Measurements from ENCODE around the gene CNGA3. TPM values are rescaled to one million over a fixed set of nuclear protein-coding genes. Genes with fewer than 3 reads are reported as not detected.

Gene CNGA3
- total RNA-seq, 1 experiment from 2014 or later = not detected

GRCh38 chr2:98367721-98368120 is 21.5 kb downstream of the CNGA3 start:
- no peak overlapping the region for H3K4ac ChIP-seq (ENCODE audit: low read depth, low read length)
- H2BK120ac ChIP-seq (ENCODE audit: low read depth, low read length, poor library complexity, severe bottlenecking) = no peak overlapping the region
- H3K4me1 ChIP-seq (ENCODE audit: insufficient read depth, low read length) = no peaks in the 10 kb centered on the region
- H3K9ac ChIP-seq (ENCODE audit: extremely low read depth, insufficient read length, low read length) = no peak overlapping the region
- no peak overlapping the region for H2AFZ ChIP-seq (ENCODE audit: low read length)
- Mint-ChIP-seq H3K4me3 (no peak overlapping the region), H3K36me3 (ENCODE audit: insufficient read depth in 1 of 3, low read depth in 3 of 3) (0 out of 7 replicates have a peak, but pooled peaks cover 0 to 5% (median 2%) of the 10 kb centered on the region in 3 experiments), H3K27ac (no peak overlapping the region), H3K9me3 (peaks cover 6 to 11% of the 10 kb centered on the region in 2 experiments; a peak in 4 of 5 replicates), H3K4me1 (no peaks in the 10 kb centered on the region), H3K27me3 (ENCODE audit: low read depth) (peaks cover 15% of the 10 kb centered on the region)
- H3K56ac ChIP-seq (ENCODE audit: insufficient read length, low read depth, low read length) = no peak overlapping the region
- no peaks in the 10 kb centered on the region for H3K79me1 ChIP-seq (ENCODE audit: insufficient read depth, low read depth, low read length, poor library complexity, severe bottlenecking)
- H4K20me1 ChIP-seq (ENCODE audit: control insufficient read depth, insufficient read depth, insufficient read length) = no peaks in the 10 kb centered on the region
- H4K91ac ChIP-seq (ENCODE audit: insufficient read length, low read depth, low read length) = no peak overlapping the region
- H2BK5ac ChIP-seq (ENCODE audit: insufficient read length, low read length) = no peak overlapping the region
- H3K23ac ChIP-seq (ENCODE audit: insufficient read length, low read depth, low read length) = no peak overlapping the region
- H4K5ac ChIP-seq (ENCODE audit: insufficient read length, low read depth, low read length) = no peak overlapping the region
- no peak overlapping the region for H2BK15ac ChIP-seq (ENCODE audit: low read depth, low read length)
- no CpG with 5 or more reads among the region's 1 CpG for WGBS (ENCODE audit: extremely low coverage, insufficient read length, low lambda C conversion rate)
- H3K27ac ChIP-seq (ENCODE audit: insufficient read length, low read depth, low read length) = no peak overlapping the region
- H3T11ph ChIP-seq (ENCODE audit: low read length) = no peak overlapping the region
- no peaks in the 10 kb centered on the region for H3K79me2 ChIP-seq (ENCODE audit: insufficient read depth, low read length)
- H3K9me3 ChIP-seq (ENCODE audit: control insufficient read depth, low read depth, low read length) = no peaks in the 10 kb centered on the region
- no peak overlapping the region for H3K4me2 ChIP-seq (ENCODE audit: insufficient read depth, insufficient read length, low read length)
- no peak for TF ChIP-seq CTCF (conservative IDR thresholded peaks at IDR 0.05)
- no peak overlapping the region for H2BK12ac ChIP-seq (ENCODE audit: insufficient read length, low read depth, low read length)
- no peak overlapping the region for H2BK20ac ChIP-seq (ENCODE audit: low read depth, low read length, poor library complexity, severe bottlenecking)
- H3K27me3 ChIP-seq (ENCODE audit: insufficient read depth, low read length) = no peaks in the 10 kb centered on the region
- H4K8ac ChIP-seq (replicated peaks; ENCODE audit: insufficient read length, low read depth, low read length) = no peak overlapping the region
- H3K18ac ChIP-seq (ENCODE audit: insufficient read length, low read depth, low read length) = no peak overlapping the region
- no peak for DNase-seq
- no peaks in the 10 kb centered on the region for H3K23me2 ChIP-seq (ENCODE audit: insufficient read length, low read depth, low read length, poor library complexity, severe bottlenecking)
- H3K14ac ChIP-seq (ENCODE audit: insufficient read depth, low read length) = no peak overlapping the region
- no peak overlapping the region for H2AK5ac ChIP-seq (ENCODE audit: insufficient read length, low read length)
